H9 (cell line): ENCODE data around the gene FMOD. TPM values are rescaled to one million over a fixed set of nuclear protein-coding genes. Genes with fewer than 3 reads are reported as not detected.

Experiments used
- DNase-seq: peaks from one replicate; pipeline ENCODE4 v3.0.0-alpha.2; 2017
- H2AFZ ChIP-seq: one replicate; pipeline ENCODE4 v1.6.1; 2013; ENCODE audit warnings: mild to moderate bottlenecking, low read length, control low read depth, moderate library complexity
- H2AK5ac ChIP-seq: 2 replicates; pipeline ENCODE4 v1.6.1; 2013; ENCODE audit warnings: low read length, control low read depth, mixed read lengths; ENCODE audit not compliant: insufficient read length
- H2BK120ac ChIP-seq: one replicate; pipeline ENCODE4 v1.6.1; 2013; ENCODE audit warnings: low read depth, mild to moderate bottlenecking, low read length, control low read depth, inconsistent platforms; ENCODE audit not compliant: poor library complexity, severe bottlenecking
- H2BK12ac ChIP-seq: 2 replicates; pipeline ENCODE4 v1.6.1; 2013; ENCODE audit warnings: low read length, control low read depth, mixed read lengths, low read depth; ENCODE audit not compliant: insufficient read length
- H2BK15ac ChIP-seq: 2 replicates; pipeline ENCODE4 v1.6.1; 2013; ENCODE audit warnings: low read depth, low read length, control low read depth
- H2BK20ac ChIP-seq: one replicate; pipeline ENCODE4 v1.6.1; 2013; ENCODE audit warnings: low read depth, mild to moderate bottlenecking, low read length, control low read depth, inconsistent platforms; ENCODE audit not compliant: poor library complexity, severe bottlenecking
- H2BK5ac ChIP-seq: 2 replicates; pipeline ENCODE4 v1.6.1; 2013; ENCODE audit warnings: low read length, control low read depth, mixed read lengths; ENCODE audit not compliant: insufficient read length
- H3K14ac ChIP-seq: 2 replicates; pipeline ENCODE4 v1.6.1; 2013; ENCODE audit warnings: low read length, control low read depth; ENCODE audit not compliant: insufficient read depth
- H3K18ac ChIP-seq: 2 replicates; pipeline ENCODE4 v1.6.1; 2013; ENCODE audit warnings: low read depth, mild to moderate bottlenecking, mixed read lengths, low read length, control low read depth; ENCODE audit not compliant: insufficient read length
- H3K23ac ChIP-seq: 2 replicates; pipeline ENCODE4 v1.6.1; 2013; ENCODE audit warnings: low read length, control low read depth, mixed read lengths, low read depth; ENCODE audit not compliant: insufficient read length
- H3K23me2 ChIP-seq: 2 replicates; pipeline ENCODE4 v1.6.1; 2013; ENCODE audit warnings: low read depth, mild to moderate bottlenecking, mixed read lengths, low read length, control low read depth; ENCODE audit not compliant: insufficient read length, poor library complexity, severe bottlenecking
- H3K27ac ChIP-seq: 2 replicates; pipeline ENCODE4 v1.5.1; 2013; ENCODE audit warnings: low read length, control low read depth, mixed read lengths, low read depth; ENCODE audit not compliant: insufficient read length
- H3K27me3 ChIP-seq: 2 replicates; pipeline ENCODE4 v1.6.1; 2013; ENCODE audit warnings: low read length, control low read depth, inconsistent platforms; ENCODE audit not compliant: insufficient read depth
- H3K4ac ChIP-seq: 2 replicates; pipeline ENCODE4 v1.6.1; 2013; ENCODE audit warnings: low read depth, mild to moderate bottlenecking, control low read depth, inconsistent platforms, low read length, moderate library complexity
- H3K4me1 ChIP-seq: 2 replicates; pipeline ENCODE4 v1.6.1; 2013; ENCODE audit warnings: low read length, control low read depth, inconsistent platforms; ENCODE audit not compliant: insufficient read depth
- H3K4me2 ChIP-seq: 2 replicates; pipeline ENCODE4 v1.6.1; 2013; ENCODE audit warnings: low read length, control low read depth, mixed read lengths; ENCODE audit not compliant: insufficient read length, insufficient read depth
- H3K56ac ChIP-seq: 2 replicates; pipeline ENCODE4 v1.6.1; 2013; ENCODE audit warnings: low read depth, mild to moderate bottlenecking, mixed read lengths, low read length, control low read depth; ENCODE audit not compliant: insufficient read length
- H3K79me1 ChIP-seq: 2 replicates; pipeline ENCODE4 v1.6.1; 2013; ENCODE audit warnings: low read depth, mild to moderate bottlenecking, moderate library complexity, low read length, control low read depth, inconsistent platforms; ENCODE audit not compliant: insufficient read depth, poor library complexity, severe bottlenecking
- H3K79me2 ChIP-seq: 2 replicates; pipeline ENCODE4 v1.6.1; 2013; ENCODE audit warnings: low read length, control low read depth, inconsistent platforms; ENCODE audit not compliant: insufficient read depth
- H3K9ac ChIP-seq: 2 replicates; pipeline ENCODE4 v1.6.1; 2013; ENCODE audit warnings: low read length, control low read depth, mixed read lengths; ENCODE audit not compliant: insufficient read length; ENCODE audit errors: extremely low read depth
- H3K9me3 ChIP-seq: one replicate; pipeline ENCODE4 v1.6.1; 2013; ENCODE audit warnings: low read depth, low read length, inconsistent platforms; ENCODE audit not compliant: control insufficient read depth
- H3T11ph ChIP-seq: one replicate; pipeline ENCODE4 v1.6.1; 2013; ENCODE audit warnings: mild to moderate bottlenecking, low read length, control low read depth, inconsistent platforms
- H4K20me1 ChIP-seq: one replicate; pipeline ENCODE4 v1.6.1; 2013; ENCODE audit not compliant: control insufficient read depth, insufficient read length, insufficient read depth
- H4K5ac ChIP-seq: 2 replicates; pipeline ENCODE4 v1.6.1; 2013; ENCODE audit warnings: low read depth, mild to moderate bottlenecking, mixed read lengths, low read length, control low read depth; ENCODE audit not compliant: insufficient read length
- H4K8ac ChIP-seq: replicated peaks from 2 replicates; pipeline ENCODE4 v1.6.1; 2013; ENCODE audit warnings: low read length, control low read depth, mixed read lengths, low read depth; ENCODE audit not compliant: insufficient read length
- H4K91ac ChIP-seq: 2 replicates; pipeline ENCODE4 v1.6.1; 2013; ENCODE audit warnings: low read depth, mild to moderate bottlenecking, moderate library complexity, mixed read lengths, low read length, control low read depth; ENCODE audit not compliant: insufficient read length
- H3K27ac Mint-ChIP-seq, 3 experiments: 2 replicates in 2 of 3; 3 replicates in 1 of 3; pipeline ENCODE4 v1.8.0; 2020 to 2021; ENCODE audit warnings: mixed read lengths in 3 of 3, mild to moderate bottlenecking in 1 of 3, moderate library complexity in 1 of 3
- H3K27me3 Mint-ChIP-seq: 2 replicates; pipeline ENCODE4 v1.8.0; 2021; ENCODE audit warnings: low read depth, mild to moderate bottlenecking, moderate library complexity, mixed read lengths
- H3K36me3 Mint-ChIP-seq, 3 experiments: 2 replicates in 2 of 3; 3 replicates in 1 of 3; pipeline ENCODE4 v1.8.0; 2020 to 2021; ENCODE audit warnings: low read depth in 3 of 3, mixed read lengths in 3 of 3; ENCODE audit not compliant: insufficient read depth in 1 of 3
- H3K4me1 Mint-ChIP-seq, 2 experiments: 2 replicates each; pipeline ENCODE4 v1.8.0; 2020; ENCODE audit warnings: mixed read lengths in 2 of 2
- H3K4me3 Mint-ChIP-seq, 2 experiments: 2 replicates in 1 of 2; 3 replicates in 1 of 2; pipeline ENCODE4 v1.8.0; 2020 to 2021; ENCODE audit warnings: mild to moderate bottlenecking in 2 of 2, mixed read lengths in 2 of 2, moderate library complexity in 1 of 2
- H3K9me3 Mint-ChIP-seq, 2 experiments: 2 replicates in 1 of 2; 3 replicates in 1 of 2; pipeline ENCODE4 v1.8.0; 2020; ENCODE audit warnings: mild to moderate bottlenecking in 2 of 2, mixed read lengths in 2 of 2, moderate library complexity in 1 of 2
- CTCF ChIP-seq: fragments of 200-600 bp; sonication (generic); conservative IDR thresholded peaks from 3 replicates; pipeline ENCODE4 v1.8.0; 2021; ENCODE audit warnings: antibody characterized with exemption, mild to moderate bottlenecking
- total RNA-seq: library from RNA; stranded (reverse); gene quantifications from 2 replicates; pipeline ENCODE4 v1.2.1, GENCODE V29; 2021

Gene FMOD
- total RNA-seq, 1 experiment from 2014 or later, result not detected

- Mint-ChIP-seq H3K4me3 (no peak overlapping the region), H3K36me3 (no peaks in the 10 kb centered on the region)
These were observed 28.3 kb downstream of the FMOD start for GRCh38 chr1:203322500-203323179.

More at GRCh38 chr1:203322500-203323179, 28.3 kb downstream of the FMOD start:
- Histone ChIP-seq H3K79me1 (no peaks in the 10 kb centered on the region), H3K23me2 (peaks cover 4% of the 10 kb centered on the region), H3K9me3 (no peaks in the 10 kb centered on the region), H3K79me2 (no peaks in the 10 kb centered on the region), H4K20me1 (peaks cover 4% of the 10 kb centered on the region), H3K27ac (no peak overlapping the region), H2BK12ac (no peak overlapping the region), H4K91ac (no peak overlapping the region), H3K23ac (no peak overlapping the region), H2AFZ (no peak overlapping the region), H3K18ac (no peak overlapping the region), H2BK5ac (no peak overlapping the region), H2BK120ac (no peak overlapping the region), H3K56ac (no peak overlapping the region), H3K9ac (no peak overlapping the region), H2AK5ac (no peak overlapping the region), H2BK20ac (no peak overlapping the region), H2BK15ac (no peak overlapping the region), H4K5ac (no peak overlapping the region), H3K27me3 (peaks cover 12% of the 10 kb centered on the region; the same call in 1 of the 2 replicates), H3T11ph (no peak overlapping the region), H3K4me1 (no peaks in the 10 kb centered on the region; the same call in 1 of the 2 replicates), H3K4ac (no peak overlapping the region), H3K4me2 (no peak overlapping the region), H4K8ac (no peak overlapping the region), H3K14ac (no peak overlapping the region)
- Mint-ChIP-seq H3K27ac (no peak overlapping the region), H3K27me3 (peaks cover 94% of the 10 kb centered on the region), H3K9me3 (no peaks in the 10 kb centered on the region), H3K4me1 (peaks cover 38 to 59% of the 10 kb centered on the region in 2 experiments)
- TF ChIP-seq CTCF, result no peak
- DNase-seq, result no peak
